HG03432 (cell line): ENCODE data around the gene PIK3C2G.
A peak's percentile ranks its signal among the peaks of the same experiment; 100 is the strongest.

Experiments
- ATAC-seq: cut with Tn5 transposase; IDR thresholded peaks from one replicate; pipeline ENCODE4 v1.9.1; 2021; ENCODE audit warnings: mild to moderate bottlenecking, moderate library complexity; ENCODE audit not compliant: unreplicated experiment

The PIK3C2G gene

DNA sequence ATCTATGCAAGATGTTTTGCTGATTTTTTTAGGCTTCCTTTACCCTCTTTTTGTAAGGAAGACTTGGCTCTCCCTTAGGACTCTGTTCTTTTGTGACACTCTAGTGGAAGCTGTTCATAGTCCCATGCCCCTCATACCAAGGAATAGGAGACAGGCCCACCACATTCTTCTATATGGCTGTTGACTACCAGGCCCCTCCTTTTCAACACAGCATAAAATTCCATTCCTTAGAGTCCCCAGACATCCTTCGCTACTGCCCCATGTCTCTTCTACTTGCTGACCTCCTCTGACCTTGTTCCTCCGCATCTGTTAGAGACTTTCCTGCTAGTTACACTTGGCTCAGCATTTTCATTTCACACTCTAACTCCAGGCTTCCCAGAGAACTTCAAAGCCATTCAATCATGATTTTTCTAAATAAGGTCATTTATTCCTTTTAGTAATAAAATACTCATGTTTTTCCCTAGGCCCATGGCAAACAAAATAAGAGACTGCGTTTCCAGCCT lies 9.7 kb downstream of the PIK3C2G start:
- no peak for ATAC-seq

DNA sequence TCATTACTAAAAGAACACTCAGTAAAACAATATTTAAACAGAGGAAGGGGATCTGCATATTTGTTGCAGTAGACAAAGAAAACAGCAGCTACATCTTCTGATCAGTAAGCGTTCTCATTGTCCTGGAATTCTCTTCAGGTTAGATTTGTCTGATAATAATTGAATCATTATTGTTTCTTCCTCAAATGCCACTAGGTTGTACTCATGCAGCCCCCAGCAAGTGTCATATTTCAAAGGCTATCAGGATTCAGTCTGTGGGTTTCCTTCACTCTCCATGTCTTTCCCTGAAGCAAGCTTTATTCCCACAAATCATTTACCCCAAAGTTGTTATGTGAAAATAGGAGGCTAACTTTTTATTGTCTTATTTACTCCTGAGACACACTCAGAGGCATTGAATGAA lies 14.7 kb downstream of the PIK3C2G start:
- ATAC-seq = no peak

DNA sequence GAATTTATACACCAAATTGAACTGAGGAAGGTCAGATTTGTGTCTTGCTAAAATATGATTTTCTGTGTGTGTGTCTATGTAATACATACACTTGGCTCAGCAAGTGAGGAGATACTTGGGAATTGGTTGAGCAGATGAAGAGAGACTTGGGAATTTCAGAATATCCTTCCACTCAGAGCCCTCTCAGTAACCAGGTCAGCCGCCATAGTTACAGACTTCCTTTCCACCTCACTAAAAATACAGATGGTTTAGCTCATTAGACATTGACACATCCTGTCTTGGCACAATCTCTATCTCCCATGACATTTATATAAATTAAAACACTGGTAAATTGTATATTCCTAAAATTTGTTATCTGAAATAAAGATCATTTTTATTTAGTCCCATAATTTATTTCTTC lies 15.9 kb downstream of the PIK3C2G start:
- no peak for ATAC-seq

DNA sequence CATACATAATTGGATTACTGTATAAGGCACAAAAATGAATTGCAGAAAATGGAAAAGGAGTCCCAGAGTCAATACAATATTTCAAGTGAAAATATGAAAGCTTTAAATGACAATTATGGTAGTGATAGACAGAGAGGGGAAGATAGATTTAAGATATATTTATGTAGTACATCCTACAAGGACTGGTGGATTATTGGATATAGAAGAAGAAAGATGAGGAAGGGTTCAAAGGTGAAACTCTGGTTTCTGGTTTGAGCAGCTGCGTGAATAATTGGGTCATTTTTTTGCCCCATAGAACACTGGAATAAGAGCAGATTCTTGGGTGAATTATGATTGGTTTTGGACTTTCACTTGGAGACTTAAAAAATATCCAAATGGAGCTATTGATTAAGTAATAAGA lies 19.4 kb downstream of the PIK3C2G start:
- no peak for ATAC-seq

DNA sequence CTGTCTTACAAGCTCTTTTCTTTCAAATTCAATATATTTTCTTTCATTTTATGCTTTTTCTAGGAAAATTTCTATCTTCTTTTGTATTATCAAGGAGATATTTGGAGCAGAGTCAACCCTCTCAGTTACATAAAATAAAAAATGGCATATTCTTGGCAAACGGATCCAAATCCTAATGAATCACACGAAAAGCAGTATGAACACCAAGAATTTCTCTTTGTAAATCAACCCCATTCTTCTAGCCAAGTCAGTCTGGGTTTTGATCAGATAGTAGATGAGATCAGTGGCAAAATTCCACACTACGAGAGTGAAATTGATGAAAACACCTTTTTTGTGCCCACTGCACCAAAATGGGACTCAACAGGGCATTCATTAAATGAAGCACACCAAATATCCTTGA lies 20.6 kb downstream of the PIK3C2G start:
- ATAC-seq = no peak

DNA sequence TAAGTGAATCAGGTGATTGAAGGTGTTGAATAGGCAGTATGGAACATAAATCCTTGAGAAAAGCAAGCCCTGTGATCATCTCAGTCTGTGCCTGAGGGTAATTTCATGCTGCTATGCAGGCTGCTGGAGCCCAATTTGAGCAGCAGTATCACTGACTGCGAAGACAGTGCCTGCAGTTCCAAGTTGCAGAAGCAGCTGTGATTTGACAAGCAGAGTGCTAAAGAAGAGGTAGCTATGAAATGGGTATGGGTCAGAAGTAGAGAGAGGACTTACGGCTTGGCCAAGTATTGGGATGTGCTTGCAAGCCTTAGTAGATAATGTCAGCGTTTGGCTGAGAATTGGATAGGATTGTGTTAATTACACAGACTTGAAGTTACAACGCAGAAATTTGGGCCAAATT lies 22.5 kb downstream of the PIK3C2G start:
- no peak for ATAC-seq

DNA sequence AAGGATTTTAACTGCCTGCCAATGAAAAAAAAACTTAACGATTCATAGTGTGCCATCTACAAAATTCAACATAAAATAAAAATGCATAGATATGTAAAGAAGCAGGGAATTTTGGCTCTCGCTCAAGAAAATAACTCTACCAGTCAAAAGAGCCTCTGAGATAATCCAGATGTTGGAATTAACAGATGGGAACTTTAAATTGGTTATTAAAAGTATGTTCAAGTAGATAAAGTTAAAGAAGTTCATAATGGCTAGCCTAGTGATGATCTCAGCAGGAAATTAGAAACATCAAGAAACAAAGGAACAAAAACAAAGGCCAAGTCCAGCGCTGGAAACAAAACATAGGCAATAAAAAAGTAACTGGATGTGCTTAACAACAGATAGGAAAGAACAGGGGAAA lies 23.1 kb downstream of the PIK3C2G start:
- ATAC-seq = no peak

DNA sequence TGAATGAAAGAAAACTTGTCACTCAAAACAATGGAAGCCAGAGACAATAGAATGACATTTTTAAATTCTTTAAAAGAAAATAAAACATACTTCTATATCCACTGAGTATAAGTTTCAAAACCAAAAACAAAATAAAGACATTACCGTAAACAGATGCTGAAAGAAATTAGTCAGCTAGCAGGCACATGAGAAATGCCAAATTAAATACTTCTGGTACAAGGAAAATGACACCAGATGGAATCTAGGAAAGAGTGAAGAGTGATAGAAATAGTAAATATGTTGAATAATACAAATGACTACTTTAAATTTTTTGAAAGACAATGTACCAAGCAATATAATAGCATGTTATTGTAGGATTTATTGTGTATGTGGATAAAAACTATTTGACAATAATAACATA lies 23.8 kb downstream of the PIK3C2G start:
- no peak for ATAC-seq

DNA sequence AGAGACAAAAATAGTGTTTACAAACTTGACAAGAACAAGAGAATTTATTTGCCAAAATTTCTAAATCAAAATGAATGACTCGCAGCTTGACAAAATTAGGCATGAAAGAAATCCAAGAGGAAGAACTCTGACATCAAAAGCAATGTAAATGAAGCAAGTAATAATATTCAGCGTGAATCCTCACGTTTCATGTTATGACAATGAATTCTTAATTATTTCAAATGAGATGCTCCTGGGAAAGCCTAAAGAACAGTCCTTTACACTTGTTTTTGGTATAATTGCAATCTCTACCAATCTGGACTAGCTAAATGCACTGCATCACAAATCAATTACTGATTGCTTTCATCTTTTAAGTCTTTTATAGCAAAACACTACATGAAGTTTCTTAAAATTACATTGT lies 29.1 kb downstream of the PIK3C2G start:
- ATAC-seq = no peak

DNA sequence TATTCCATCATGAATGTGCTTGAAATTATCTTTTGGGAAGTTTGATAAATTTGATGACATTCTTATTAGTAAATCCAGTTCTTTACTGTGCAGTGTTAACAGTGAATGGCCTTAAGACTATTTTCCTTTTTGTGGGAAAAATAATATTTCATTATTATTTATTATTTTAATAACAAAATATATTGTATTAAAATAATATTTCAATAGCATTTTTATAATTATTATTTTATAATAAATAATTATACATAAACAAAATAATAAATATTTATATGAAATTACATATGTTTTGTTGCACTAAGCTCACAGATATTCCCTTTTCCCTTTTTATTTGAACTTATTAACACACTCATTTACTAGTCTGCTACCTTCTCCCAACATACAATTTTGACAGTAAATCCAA lies 33.6 kb downstream of the PIK3C2G start:
- no peak for ATAC-seq

DNA sequence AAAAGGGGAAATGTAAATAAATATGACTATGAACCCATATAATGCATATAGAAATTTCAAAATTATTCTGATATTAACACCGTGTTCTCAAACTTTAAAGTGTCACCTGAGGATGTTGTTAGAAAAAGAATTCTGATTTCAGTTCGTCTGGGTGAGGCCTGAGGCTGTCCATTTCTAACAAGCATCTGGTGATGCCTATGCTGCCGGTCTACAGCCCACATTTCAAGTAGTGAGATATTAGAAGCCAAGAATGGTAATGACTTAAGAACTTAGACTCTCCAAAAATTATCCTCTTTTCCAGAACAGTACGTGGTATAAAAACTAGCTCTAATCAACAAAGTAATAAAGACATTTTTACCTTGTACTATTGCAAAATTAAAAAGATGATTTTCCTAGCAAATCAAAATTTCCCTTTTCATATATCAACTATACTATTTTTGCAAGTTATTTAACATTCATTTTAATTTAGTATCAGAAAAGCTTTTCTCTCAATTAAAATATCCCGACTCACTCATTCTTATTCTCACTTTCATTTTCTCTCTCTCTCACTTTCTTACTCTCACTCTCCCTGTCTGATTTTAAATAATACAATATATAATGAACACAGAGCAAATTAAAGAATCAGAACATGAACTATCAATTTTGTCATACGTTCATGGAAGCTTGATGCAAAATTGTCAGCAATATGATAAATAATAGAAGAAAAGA lies 35.0 kb downstream of the PIK3C2G start:
- ATAC-seq = peak; percentile 57

DNA sequence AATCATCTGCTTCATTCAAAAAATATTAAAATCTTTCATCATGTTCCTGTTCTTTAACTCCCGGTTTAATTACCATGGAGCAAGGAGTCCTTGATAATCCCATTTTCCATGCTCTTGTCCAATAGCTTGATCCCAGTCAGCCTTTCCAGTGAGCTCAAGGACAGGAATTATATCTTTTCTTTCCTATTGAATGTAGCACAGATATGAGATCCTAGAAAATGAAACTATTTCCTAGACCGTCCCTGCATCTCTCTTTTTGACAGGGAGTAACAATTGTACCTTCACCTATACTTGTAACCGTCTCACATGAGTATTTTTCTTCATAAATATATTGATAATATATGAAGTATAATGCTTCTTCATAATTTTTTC lies 35.6 kb downstream of the PIK3C2G start:
- peak; percentile 16 for ATAC-seq

DNA sequence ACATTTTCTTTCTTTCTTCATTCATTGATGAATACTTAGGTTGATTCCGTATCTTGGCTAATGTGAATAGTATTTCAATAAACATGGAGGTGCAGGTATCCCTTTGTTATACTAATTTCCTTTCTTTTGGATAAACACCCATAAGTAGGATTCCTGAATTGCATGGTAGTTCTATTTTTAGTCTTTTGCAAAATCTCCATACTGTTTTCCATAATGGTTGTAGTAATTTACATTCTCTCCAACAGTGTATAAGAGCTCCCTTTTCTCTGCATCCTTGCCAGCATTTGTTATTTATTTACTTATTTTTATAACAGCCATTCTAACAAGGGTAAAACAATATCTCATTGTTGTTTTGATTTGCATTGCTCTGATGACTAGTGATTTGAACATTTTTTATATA lies 36.6 kb downstream of the PIK3C2G start:
- ATAC-seq = no peak

DNA sequence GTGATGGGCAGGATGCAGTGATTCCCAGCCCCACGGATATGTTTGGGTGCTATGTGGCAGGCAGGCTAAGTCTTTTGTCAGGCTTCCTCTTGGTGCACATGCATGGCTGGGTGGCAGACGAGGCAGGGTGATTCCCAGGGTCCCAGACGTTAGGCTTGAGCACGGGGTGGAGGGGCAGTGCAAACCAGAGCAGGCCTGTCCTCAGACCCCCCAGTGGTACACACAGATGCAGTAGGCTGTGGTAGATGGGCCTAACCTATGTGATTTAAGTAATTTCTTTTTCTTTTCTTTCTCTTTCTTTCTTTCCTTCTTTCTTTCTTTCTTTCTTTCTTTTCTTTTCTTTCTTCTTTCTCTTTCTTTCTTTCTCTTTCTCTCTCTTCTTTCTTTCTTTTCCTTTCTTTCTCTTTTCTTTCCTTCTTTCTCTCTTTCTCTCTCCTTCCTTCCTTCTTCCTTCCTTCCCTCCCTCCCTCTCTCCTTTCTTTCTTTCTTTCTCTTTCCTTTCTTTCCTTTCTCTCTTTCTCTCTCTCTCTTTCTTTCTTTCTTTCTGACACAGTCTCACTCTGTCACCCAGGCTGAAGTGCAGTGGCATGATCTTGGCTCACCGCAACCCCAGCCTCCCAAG lies 41.6 kb downstream of the PIK3C2G start:
- ATAC-seq = no peak

DNA sequence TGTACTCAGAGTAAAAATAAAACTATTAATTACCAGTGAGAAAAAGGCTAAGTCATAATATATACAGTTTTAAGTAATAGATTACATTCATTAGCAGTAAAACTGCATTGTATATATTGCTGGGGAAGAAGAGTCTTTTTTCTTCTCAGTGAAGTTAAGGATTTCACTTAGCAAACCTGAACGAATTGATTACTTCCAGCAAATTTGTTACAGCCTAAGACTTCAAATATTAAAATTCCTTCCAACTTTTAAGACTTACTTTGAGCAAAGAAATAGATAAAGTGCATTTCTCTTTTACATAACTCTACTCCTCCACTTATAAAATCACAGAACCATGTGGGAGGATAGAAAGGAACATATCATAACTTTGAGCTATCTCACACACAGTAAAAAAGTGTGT lies 43.3 kb downstream of the PIK3C2G start:
- ATAC-seq = no peak

DNA sequence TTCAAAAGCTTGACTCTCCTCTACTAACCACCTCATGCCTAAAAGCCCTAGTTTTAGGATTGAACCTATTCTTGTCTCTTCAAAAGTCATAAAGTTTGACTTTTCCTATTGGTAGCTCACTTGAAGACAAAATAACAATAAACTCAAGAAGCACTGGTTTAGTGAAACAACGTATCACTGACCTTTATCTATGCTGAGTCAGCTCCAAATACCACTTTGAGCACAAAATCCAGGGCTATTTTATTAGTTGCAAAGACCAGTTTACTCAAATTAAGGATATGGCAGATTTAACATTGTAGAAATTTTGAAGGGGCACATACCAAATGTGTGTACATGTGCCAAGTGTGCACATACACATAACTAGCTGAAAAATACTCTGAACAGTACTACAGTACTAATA lies 45.0 kb downstream of the PIK3C2G start:
- no peak for ATAC-seq

DNA sequence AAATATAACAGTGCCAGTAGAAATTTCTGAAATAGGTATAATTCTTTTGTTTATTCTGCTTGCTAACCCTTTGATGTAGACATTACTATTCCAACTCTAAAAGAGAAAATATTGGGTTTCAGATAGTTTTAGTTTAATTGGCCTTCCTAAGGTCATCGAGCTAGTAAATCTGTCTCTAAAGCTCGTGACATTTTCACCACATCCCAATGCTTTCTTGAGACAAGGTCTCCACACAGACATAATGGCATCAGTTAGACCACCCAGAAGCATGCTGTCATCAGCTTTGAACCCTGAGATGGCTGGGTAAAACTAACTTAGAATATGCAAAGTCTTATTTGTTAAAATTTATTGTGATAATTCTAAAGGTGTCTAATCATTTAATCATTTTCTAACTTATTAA lies 52.0 kb downstream of the PIK3C2G start:
- no peak for ATAC-seq

DNA sequence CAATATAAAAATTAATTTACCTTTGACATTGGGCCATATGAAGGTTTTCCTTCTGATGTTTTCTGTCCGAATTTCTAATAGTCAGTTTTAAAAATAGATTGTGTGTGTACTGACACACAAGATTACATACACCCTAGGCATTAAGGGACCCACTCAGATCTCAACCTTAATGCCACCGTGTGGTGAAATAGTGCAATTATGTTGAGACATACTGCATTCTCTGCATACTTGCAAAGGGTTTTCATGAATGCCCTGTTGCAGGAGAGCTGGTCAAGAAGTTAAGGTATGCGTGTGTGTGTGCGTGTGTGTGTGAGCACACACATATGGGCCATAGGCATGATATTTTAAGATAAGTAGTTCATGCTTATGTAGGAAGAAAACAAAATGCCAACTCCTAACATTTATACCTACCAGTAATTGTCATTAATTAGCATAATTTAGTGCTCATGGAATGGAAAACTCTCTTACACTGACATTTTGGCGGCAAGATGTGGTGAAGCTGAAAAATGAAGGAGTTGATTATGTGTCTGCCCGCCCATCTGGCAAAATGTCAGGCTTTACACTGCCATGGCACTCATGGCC lies 58.8 kb downstream of the PIK3C2G start:
- peak; percentile 84 for ATAC-seq

DNA sequence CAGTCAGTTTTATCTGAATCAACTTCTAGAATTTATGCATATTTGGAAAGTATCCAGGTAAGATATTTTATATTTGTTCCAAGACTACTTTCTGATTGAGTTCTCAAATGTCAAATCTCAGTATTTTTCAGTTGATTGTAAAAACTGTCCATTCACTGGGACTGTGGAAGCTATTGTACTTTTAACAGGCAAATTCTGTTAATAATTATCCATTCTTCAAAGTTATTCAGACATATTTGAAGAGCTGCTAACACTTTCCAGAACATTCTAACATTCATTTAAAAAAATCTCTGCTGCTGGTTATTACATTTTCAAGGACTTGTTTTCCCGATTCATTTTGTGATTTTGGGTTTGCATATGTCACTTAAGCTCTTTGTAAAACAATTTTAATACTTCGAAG lies 59.7 kb downstream of the PIK3C2G start:
- ATAC-seq = no peak

DNA sequence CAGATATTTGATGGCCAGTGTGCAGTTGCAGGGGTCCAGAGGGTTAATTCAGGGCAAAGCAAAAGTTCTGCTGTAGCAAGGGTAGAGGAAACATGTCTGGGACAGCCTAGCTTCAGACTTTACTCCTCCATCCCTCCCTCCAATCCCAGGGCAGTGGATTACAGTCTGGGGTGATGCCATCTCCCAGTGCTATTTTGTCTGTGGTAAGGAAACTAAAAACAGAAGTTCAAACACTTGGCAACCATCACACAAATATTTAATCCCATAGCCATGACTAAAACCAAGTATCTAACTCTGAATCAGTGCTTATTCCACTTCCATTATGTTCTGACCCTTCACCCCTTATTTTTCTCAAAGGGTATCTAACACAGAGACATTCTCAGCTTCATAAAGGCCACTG lies 61.8 kb downstream of the PIK3C2G start:
- ATAC-seq = no peak

DNA sequence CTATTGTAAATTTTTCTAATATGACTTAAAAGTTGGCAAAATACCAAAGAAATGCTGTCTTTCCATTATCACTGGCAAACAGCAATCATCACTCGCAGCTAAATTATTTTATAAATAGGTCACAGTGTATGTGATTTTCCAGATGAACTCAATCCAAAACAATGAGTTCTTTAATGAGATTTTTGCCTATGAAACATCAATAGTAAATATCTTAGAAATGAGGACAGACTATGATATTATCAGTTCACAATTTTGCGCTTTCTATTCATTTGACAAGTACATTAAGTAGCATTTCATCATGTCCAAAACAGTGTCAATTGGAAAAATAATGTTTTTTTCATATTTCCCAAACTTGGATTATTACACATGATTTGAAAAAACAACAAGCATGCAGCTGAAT lies 65.7 kb downstream of the PIK3C2G start:
- ATAC-seq = no peak

DNA sequence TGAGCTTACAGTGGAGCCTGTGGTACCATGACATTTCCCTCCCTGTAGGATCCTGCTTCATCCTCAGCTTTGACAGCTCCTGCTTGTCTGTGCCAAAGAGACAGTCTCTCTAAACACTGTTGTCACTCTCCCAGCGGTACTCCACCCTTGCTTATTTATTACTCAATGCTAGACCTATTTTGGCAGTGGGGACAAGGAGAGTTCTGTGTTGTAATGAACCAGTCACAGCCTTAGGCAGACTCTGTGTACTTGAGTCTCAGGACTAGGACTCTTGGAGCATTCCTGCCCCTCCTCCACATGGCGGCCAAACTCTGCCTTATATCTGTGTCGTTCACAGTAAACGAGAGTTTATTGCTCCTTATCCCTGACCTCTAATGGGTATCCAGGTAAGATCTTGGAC lies 70.9 kb downstream of the PIK3C2G start:
- ATAC-seq = no peak

DNA sequence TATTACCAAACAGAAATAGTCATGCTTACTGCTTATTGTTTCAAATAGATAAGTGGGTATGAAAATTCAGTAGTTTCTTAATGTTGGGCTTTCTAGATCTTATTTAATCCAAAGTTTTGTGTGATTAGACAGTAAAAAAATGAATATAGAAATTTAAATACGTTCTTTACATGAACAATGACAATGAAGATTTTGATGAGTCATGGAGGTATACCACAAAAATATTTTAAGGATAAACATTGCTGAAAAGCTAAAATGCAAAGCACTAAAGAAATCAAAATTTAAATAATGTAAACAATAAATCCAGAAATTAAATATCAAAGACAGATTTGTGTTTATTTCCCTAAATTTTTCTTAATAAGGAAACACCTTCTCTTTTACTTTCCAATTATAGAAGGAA lies 78.3 kb downstream of the PIK3C2G start:
- no peak for ATAC-seq
